Hepatocyte (in vitro differentiated cells): ENCODE results near the gene MIEN1.

Source experiments
- CTCF ChIP-seq: fragments of 200-600 bp; sonication (generic); IDR thresholded peaks from 2 replicates; pipeline ENCODE4 v1.5.1; 2016; ENCODE audit warnings: antibody characterized with exemption, mild to moderate bottlenecking; ENCODE audit not compliant: poor library complexity
- EZH2phosphoT487 ChIP-seq: fragments of 200-600 bp; sonication (generic); IDR thresholded peaks from one replicate; pipeline ENCODE4 v1.6.1; 2018; ENCODE audit warnings: antibody characterized with exemption, mild to moderate bottlenecking, low read depth, moderate library complexity; ENCODE audit not compliant: unreplicated experiment, severe bottlenecking

- TF ChIP-seq CTCF: no peak
- TF ChIP-seq EZH2phosphoT487: no peak
These were observed 26.2 kb upstream of the MIEN1 start for GRCh38 chr17:39756380-39757079.
